ENCODE measurements around the gene GNG12.
"Not testable (repeated sequence)": the region's sequence is repeated elsewhere in the genome, so short reads cannot be mapped to it uniquely, and the experiment has no call there.

Gene GNG12

GRCh38 chr1:67677930-67678329 lies 155.3 kb downstream of the GNG12 start:
- no peak for DNase-seq
- in situ Hi-C loops (cut with MboI; ENCODE audit: low pct_unique_long_range_greater_than_20kb, low sequenced_read_pairs), result no loop called here

- in situ Hi-C loops (cut with MboI; ENCODE audit: low pct_unique_long_range_greater_than_20kb, low sequenced_read_pairs), result no loop called here
- DNase-seq, result no peak
Observed at GRCh38 chr1:67677408-67677807, 155.9 kb downstream of the GNG12 start.

- in situ Hi-C loops (cut with MboI; ENCODE audit: low pct_unique_long_range_greater_than_20kb, low sequenced_read_pairs), result no loop called here
- no peak for DNase-seq
Observed at GRCh38 chr1:67676946-67677345, 156.3 kb downstream of the GNG12 start.

GRCh38 chr1:67676287-67676686 lies 157.0 kb downstream of the GNG12 start:
- DNase-seq, result no peak
- in situ Hi-C loops (cut with MboI; ENCODE audit: low pct_unique_long_range_greater_than_20kb, low sequenced_read_pairs), result no loop called here

- DNase-seq, result no peak
- in situ Hi-C loops (cut with MboI; ENCODE audit: low pct_unique_long_range_greater_than_20kb, low sequenced_read_pairs), result no loop called here
Observed at GRCh38 chr1:67675800-67676199, 157.5 kb downstream of the GNG12 start.

GRCh38 chr1:67674260-67675011 lies 158.8 kb downstream of the GNG12 start:
- peak; percentile 51 for DNase-seq
- in situ Hi-C loops (cut with MboI; ENCODE audit: low pct_unique_long_range_greater_than_20kb, low sequenced_read_pairs), result no loop called here

- no peak for DNase-seq
- in situ Hi-C loops (cut with MboI; ENCODE audit: low pct_unique_long_range_greater_than_20kb, low sequenced_read_pairs), result no loop called here
Observed at GRCh38 chr1:67673468-67674201, 159.6 kb downstream of the GNG12 start.

- no peak for DNase-seq
- in situ Hi-C loops (cut with MboI; ENCODE audit: low pct_unique_long_range_greater_than_20kb, low sequenced_read_pairs), result no loop called here
Observed at GRCh38 chr1:67672260-67672803, 160.9 kb downstream of the GNG12 start.

GRCh38 chr1:67668660-67669059 lies 164.6 kb downstream of the GNG12 start:
- in situ Hi-C loops (cut with MboI; ENCODE audit: low pct_unique_long_range_greater_than_20kb, low sequenced_read_pairs), result no loop called here

GRCh38 chr1:67666636-67667035 lies 166.6 kb downstream of the GNG12 start:
- in situ Hi-C loops (cut with MboI; ENCODE audit: low pct_unique_long_range_greater_than_20kb, low sequenced_read_pairs), result no loop called here
- no peak for DNase-seq

More at GRCh38 chr1:67668660-67669059, 164.6 kb downstream of the GNG12 start:
- DNase-seq, result no peak

- in situ Hi-C loops (cut with MboI; ENCODE audit: low pct_unique_long_range_greater_than_20kb, low sequenced_read_pairs); DNase-seq: not testable (repeated sequence)
Observed at GRCh38 chr1:67665307-67665706, 168.0 kb downstream of the GNG12 start.

- in situ Hi-C loops (cut with MboI; ENCODE audit: low pct_unique_long_range_greater_than_20kb, low sequenced_read_pairs), result no loop called here
- DNase-seq, result no peak
Observed at GRCh38 chr1:67664048-67664447, 169.2 kb downstream of the GNG12 start.

- in situ Hi-C loops (cut with MboI; ENCODE audit: low pct_unique_long_range_greater_than_20kb, low sequenced_read_pairs), result no loop called here
- DNase-seq, result no peak
Observed at GRCh38 chr1:67662884-67663283, 170.4 kb downstream of the GNG12 start.

GRCh38 chr1:67659229-67659628 lies 174.0 kb downstream of the GNG12 start:
- no peak for DNase-seq
- in situ Hi-C loops (cut with MboI; ENCODE audit: low pct_unique_long_range_greater_than_20kb, low sequenced_read_pairs), result no loop called here

GRCh38 chr1:67657152-67657551 lies 176.1 kb downstream of the GNG12 start:
- in situ Hi-C loops (cut with MboI; ENCODE audit: low pct_unique_long_range_greater_than_20kb, low sequenced_read_pairs); DNase-seq: not testable (repeated sequence)

GRCh38 chr1:67655581-67655980 lies 177.7 kb downstream of the GNG12 start:
- DNase-seq, result no peak
- in situ Hi-C loops (cut with MboI; ENCODE audit: low pct_unique_long_range_greater_than_20kb, low sequenced_read_pairs), result no loop called here

GRCh38 chr1:67653304-67653703 lies 180.0 kb downstream of the GNG12 start:
- in situ Hi-C loops (cut with MboI; ENCODE audit: low pct_unique_long_range_greater_than_20kb, low sequenced_read_pairs), result no loop called here

GRCh38 chr1:67652800-67653199 lies 180.5 kb downstream of the GNG12 start:
- in situ Hi-C loops (cut with MboI; ENCODE audit: low pct_unique_long_range_greater_than_20kb, low sequenced_read_pairs), result no loop called here
- DNase-seq, result no peak

More at GRCh38 chr1:67653304-67653703, 180.0 kb downstream of the GNG12 start:
- DNase-seq, result no peak
